ENCODE results near the gene ALDOB.

DNA sequence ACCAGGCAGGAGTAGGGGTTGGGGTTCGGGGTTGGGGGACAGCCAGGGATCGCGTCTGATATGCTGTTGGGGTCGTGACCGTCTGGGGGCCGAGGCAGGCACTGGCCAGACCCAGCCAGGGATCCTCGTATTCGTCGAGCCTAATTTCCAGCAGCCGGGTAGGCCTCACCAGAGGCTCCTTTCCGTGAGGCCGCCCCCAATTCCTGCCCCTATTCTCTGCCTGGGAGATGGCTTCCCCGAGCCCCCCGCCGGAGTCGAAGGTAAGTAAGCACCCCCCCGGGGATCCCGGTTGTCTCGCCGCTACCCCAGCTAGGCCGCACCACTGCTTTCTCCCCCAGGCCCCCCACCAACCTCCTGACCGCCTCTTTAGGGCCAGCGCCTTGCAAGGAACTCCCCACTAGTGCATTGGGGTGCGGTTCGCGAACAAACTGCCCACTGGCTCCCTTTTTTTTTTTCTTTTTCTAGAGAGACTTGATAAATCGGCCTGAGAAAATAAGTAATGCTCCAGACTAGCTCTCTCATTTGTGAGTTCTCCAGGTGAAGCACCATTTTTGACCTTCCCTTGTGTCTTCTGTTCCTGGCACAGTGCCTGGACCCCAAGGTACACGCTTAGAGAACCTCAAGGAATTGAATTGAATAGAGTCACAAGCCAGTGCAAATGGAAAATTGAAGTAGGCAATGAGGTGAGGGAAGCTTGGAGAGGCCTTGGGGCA lies 36.5 kb downstream of the ALDOB start:
- no peak for TF ChIP-seq POLR2AphosphoS5 (IDR thresholded peaks at IDR 0.05)
- TF ChIP-seq, protein P1, sequence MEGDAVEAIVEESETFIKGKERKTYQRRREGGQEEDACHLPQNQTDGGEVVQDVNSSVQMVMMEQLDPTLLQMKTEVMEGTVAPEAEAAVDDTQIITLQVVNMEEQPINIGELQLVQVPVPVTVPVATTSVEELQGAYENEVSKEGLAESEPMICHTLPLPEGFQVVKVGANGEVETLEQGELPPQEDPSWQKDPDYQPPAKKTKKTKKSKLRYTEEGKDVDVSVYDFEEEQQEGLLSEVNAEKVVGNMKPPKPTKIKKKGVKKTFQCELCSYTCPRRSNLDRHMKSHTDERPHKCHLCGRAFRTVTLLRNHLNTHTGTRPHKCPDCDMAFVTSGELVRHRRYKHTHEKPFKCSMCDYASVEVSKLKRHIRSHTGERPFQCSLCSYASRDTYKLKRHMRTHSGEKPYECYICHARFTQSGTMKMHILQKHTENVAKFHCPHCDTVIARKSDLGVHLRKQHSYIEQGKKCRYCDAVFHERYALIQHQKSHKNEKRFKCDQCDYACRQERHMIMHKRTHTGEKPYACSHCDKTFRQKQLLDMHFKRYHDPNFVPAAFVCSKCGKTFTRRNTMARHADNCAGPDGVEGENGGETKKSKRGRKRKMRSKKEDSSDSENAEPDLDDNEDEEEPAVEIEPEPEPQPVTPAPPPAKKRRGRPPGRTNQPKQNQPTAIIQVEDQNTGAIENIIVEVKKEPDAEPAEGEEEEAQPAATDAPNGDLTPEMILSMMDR (IDR thresholded peaks at IDR 0.05): no peak
